Endothelial cell of umbilical vein (primary cell): ENCODE data around the gene MYOM3. TPM values are rescaled to one million over a fixed set of nuclear protein-coding genes. Genes with fewer than 3 reads are reported as not detected.

Source experiments
- BruUV-seq: library from RNA; stranded (reverse); fragments of 400-500 nt; replicated peaks from 2 replicates; lab custom pipeline; 2021; lab: Mats Ljungman, UMichigan
- CTCF ChIA-PET: fragments of 300-600, 350-600 bp; sonication (Branson Sonifier 250); formaldehyde crosslinking; loops from one replicate; lab custom pipeline; 2021; ENCODE audit warnings: antibody characterized with exemption, inconsistent platforms; lab: Charles Lee
- POLR2A ChIA-PET: fragments of 300-600, 350-600 bp; sonication (Branson Sonifier 250); formaldehyde crosslinking; loops from one replicate; lab custom pipeline; 2021; ENCODE audit warnings: antibody characterized with exemption, inconsistent platforms; lab: Charles Lee
- DNase-seq: peaks from one replicate; pipeline ENCODE4 v3.0.0-alpha.2; 2011; ENCODE audit warnings: low read depth, low spot score
- FAIRE-seq: peaks from 2 replicates; lab custom pipeline; 2011; peaks lifted over from hg19 to GRCh38; lab: Jason Lieb, UNC
- H2AFZ ChIP-seq: 2 replicates; pipeline ENCODE4 v1.6.0; 2012; ENCODE audit warnings: low read depth, low read length, control low read depth, inconsistent platforms
- H3K27ac ChIP-seq: 2 replicates; pipeline ENCODE4 v1.5.1; 2011; ENCODE audit warnings: low read depth, mild to moderate bottlenecking, control low read depth, low read length, moderate library complexity; ENCODE audit not compliant: insufficient read depth
- H3K27me3 ChIP-seq, 2 experiments: 2 replicates each; pipeline versions ENCODE4 v1.6.0 to v1.6.1; 2011; ENCODE audit warnings: low read length in 2 of 2, mixed read lengths in 1 of 2; ENCODE audit not compliant: control insufficient read depth in 2 of 2, insufficient read depth in 2 of 2
- H3K36me3 ChIP-seq, 2 experiments: 2 replicates in 1 of 2; 3 replicates in 1 of 2; pipeline ENCODE4 v1.5.1; 2011; ENCODE audit warnings: low read length in 2 of 2, mild to moderate bottlenecking in 1 of 2, moderate library complexity in 1 of 2; ENCODE audit not compliant: control insufficient read depth in 2 of 2, insufficient read depth in 2 of 2; ENCODE audit errors: extremely low read depth in 1 of 2
- H3K4me1 ChIP-seq: 3 replicates; pipeline ENCODE4 v1.5.1; 2011; ENCODE audit warnings: mild to moderate bottlenecking, low read length; ENCODE audit not compliant: control insufficient read depth, insufficient read depth; ENCODE audit errors: extremely low read depth
- H3K4me2 ChIP-seq: 2 replicates; pipeline ENCODE4 v1.6.1; 2011; ENCODE audit warnings: low read length, control low read depth, mixed read lengths; ENCODE audit not compliant: insufficient read depth
- H3K4me3 ChIP-seq, 3 experiments: fragments of 200-600 bp in 1 of 3; sonication (generic), shearing (Covaris generic) in 1 of 3; replicated peaks in 1 of 3; 2 replicates each; pipeline ENCODE4 v1.5.1; 2011 to 2016; ENCODE audit warnings: control low read depth in 3 of 3, low read length in 3 of 3, mild to moderate bottlenecking in 2 of 3, inconsistent platforms in 1 of 3, low read depth in 1 of 3, moderate library complexity in 1 of 3; ENCODE audit not compliant: insufficient read depth in 1 of 3
- H3K79me2 ChIP-seq: 2 replicates; pipeline ENCODE4 v1.6.0; 2012; ENCODE audit warnings: low read length, inconsistent platforms; ENCODE audit not compliant: control insufficient read depth, insufficient read depth
- H3K9ac ChIP-seq: replicated peaks from 2 replicates; pipeline ENCODE3; 2011; ENCODE audit warnings: low read length, control low read depth; ENCODE audit not compliant: insufficient read depth; ENCODE audit errors: extremely low read depth
- H3K9me1 ChIP-seq: replicated peaks from 3 replicates; pipeline ENCODE4 v1.6.0; 2011; ENCODE audit warnings: mild to moderate bottlenecking, low read length; ENCODE audit not compliant: control insufficient read depth, insufficient read depth; ENCODE audit errors: extremely low read depth
- H3K9me3 ChIP-seq: replicated peaks from 2 replicates; pipeline ENCODE4 v1.5.1; 2012; ENCODE audit warnings: low read length, inconsistent platforms; ENCODE audit not compliant: control insufficient read depth, insufficient read depth
- H4K20me1 ChIP-seq: replicated peaks from 2 replicates; pipeline ENCODE3; 2011; ENCODE audit warnings: mild to moderate bottlenecking, low read length; ENCODE audit not compliant: control insufficient read depth, insufficient read depth; ENCODE audit errors: extremely low read depth
- CTCF ChIP-seq, 2 donors: IDR thresholded peaks; 1 replicate in 1 of 2; 2 replicates in 1 of 2; pipeline ENCODE4 v1.5.1; 2011; ENCODE audit warnings: low read length in 2 of 2, mild to moderate bottlenecking in 2 of 2, moderate library complexity in 2 of 2, control low read depth in 1 of 2, inconsistent platforms in 1 of 2, low read depth in 1 of 2; ENCODE audit not compliant: insufficient read depth in 1 of 2; ENCODE audit errors: extremely low read depth in 1 of 2
- EZH2 ChIP-seq: IDR thresholded peaks from 2 replicates; pipeline ENCODE4 v1.6.1; 2012; ENCODE audit warnings: borderline replicate concordance, low read depth, mild to moderate bottlenecking, moderate library complexity, low read length, inconsistent platforms; ENCODE audit not compliant: severe bottlenecking
- FOS ChIP-seq: IDR thresholded peaks from 2 replicates; pipeline ENCODE4 v1.6.1; 2011; ENCODE audit warnings: mild to moderate bottlenecking, low read length, moderate library complexity, borderline replicate concordance; ENCODE audit not compliant: insufficient read depth
- GATA2 ChIP-seq: IDR thresholded peaks from 2 replicates; pipeline ENCODE4 v1.7.0; 2011; ENCODE audit warnings: low read depth, mild to moderate bottlenecking, moderate library complexity, mixed read lengths, low read length; ENCODE audit not compliant: insufficient read length, insufficient read depth
- JUN ChIP-seq: IDR thresholded peaks from 2 replicates; pipeline ENCODE4 v1.6.1; 2011; ENCODE audit warnings: borderline replicate concordance, low read depth; ENCODE audit not compliant: insufficient read length, insufficient read depth
- MAX ChIP-seq: IDR thresholded peaks from 2 replicates; pipeline ENCODE4 v1.6.1; 2011; ENCODE audit not compliant: insufficient read depth, insufficient read length
- MYC ChIP-seq: IDR thresholded peaks from one replicate; pipeline ENCODE4 v1.6.1; 2011; ENCODE audit warnings: mild to moderate bottlenecking, low read depth, low read length
- POLR2A ChIP-seq: IDR thresholded peaks from 2 replicates; pipeline ENCODE4 v1.6.1; 2012; ENCODE audit warnings: low read depth, mild to moderate bottlenecking, control low read depth, low read length
- POLR2AphosphoS5 ChIP-seq: IDR thresholded peaks from 2 replicates; pipeline ENCODE4 v1.6.1; 2012; ENCODE audit warnings: low read depth, mild to moderate bottlenecking, control low read depth, low read length, moderate library complexity; ENCODE audit not compliant: insufficient read depth
- dilution Hi-C: fragments of 300-500 bp; cut with MboI; formaldehyde crosslinking; loops from one replicate; pipeline ENCODE4 v1.15.0; 2019; ENCODE audit warnings: low sequenced_read_pairs; ENCODE audit not compliant: extremely low pct_ligation_motif_present
- intact Hi-C: fragments of 100-400 bp; cut with micrococcal nuclease; formaldehyde crosslinking; loops from one replicate; pipeline ENCODE4 v1.10.0; 2022
- polyA plus RNA-seq, 4 experiments: library from polyadenylated mRNA; depleted of rRNA in 3 of 4; stranded (reverse) in 3 of 4; unstranded in 1 of 4; fragments of >200 nt; gene quantifications; 2 replicates each; pipeline versions ENCODE4 v1.2.1 to v1.2.3, GENCODE V29; 2011 to 2012; ENCODE audit warnings: missing spikeins in 1 of 4
- total RNA-seq: library from RNA; stranded (reverse); gene quantifications from 2 replicates; pipeline ENCODE4 v1.2.3, GENCODE V29; 2021

MYOM3 gene
- total and polyA plus RNA-seq, 2 donors (not counting 3 experiments of a cell fraction or from before 2014, with no cell fraction given), result 0.11 to 0.40 TPM

GRCh38 chr1:24058671-24059455 is 53.1 kb downstream of the MYOM3 start:
- ChIA-PET CTCF (interaction anchor here (1.5 kb wide), 1 partner anchor 13 kb away, joined by 4 read pairs; no protein-coding TSS in a partner anchor), POLR2A (no interaction called here)
- dilution Hi-C loops, result no loop called here

More at GRCh38 chr1:24058671-24059455, 53.1 kb downstream of the MYOM3 start:
- H3K4me3 ChIP-seq, result no peak overlapping the region
- no peaks in the 10 kb centered on the region for H3K9me3 ChIP-seq
- H3K27ac ChIP-seq, result no peak overlapping the region
- H4K20me1 ChIP-seq, result no peaks in the 10 kb centered on the region
- H3K4me2 ChIP-seq, result no peak overlapping the region
- DNase-seq (no peak), FAIRE-seq (no peak)
- no peaks in the 10 kb centered on the region for H3K4me1 ChIP-seq
- BruUV-seq, result no TSS peak
- TF ChIP-seq EZH2 (no peak), GATA2 (no peak), CTCF (IDR thresholded peaks at IDR 0.05; ENCODE audit: extremely low read depth in 1 of 2, insufficient read depth in 1 of 2, low read depth in 1 of 2, low read length in 2 of 2) (no peak), JUN (no peak), POLR2AphosphoS5 (no peak), MYC (no peak), POLR2A (no peak), MAX (no peak), FOS (no peak)
- no peaks in the 10 kb centered on the region for H3K27me3 ChIP-seq
- H3K9ac ChIP-seq, result no peak overlapping the region
- intact Hi-C loops, result no loop called here
- no peaks in the 10 kb centered on the region for H3K9me1 ChIP-seq
- no peak overlapping the region for H2AFZ ChIP-seq
- no peaks in the 10 kb centered on the region for H3K36me3 ChIP-seq
- no peaks in the 10 kb centered on the region for H3K79me2 ChIP-seq
